Stimulated activated CD8-positive, alpha-beta memory T cell treated with anti-CD3 and anti-CD28 coated beads, Interleukin-15, amount 100 ng/mL, for 24 hours (primary cell): ENCODE data around the gene LGI4.

ENCODE experiments used
- DNase-seq: peaks from one replicate; pipeline ENCODE4 v3.0.0-alpha.2; 2020; ENCODE audit warnings: low read depth

The LGI4 gene

GRCh38 chr19:35123573-35123972 is 11.3 kb downstream of the LGI4 start:
- no peak for DNase-seq

GRCh38 chr19:35122687-35123551 is 11.9 kb downstream of the LGI4 start:
- no peak for DNase-seq

GRCh38 chr19:35120898-35121297 is 14.0 kb downstream of the LGI4 start:
- DNase-seq: no peak

- no peak for DNase-seq
Measured at GRCh38 chr19:35120492-35120891, 14.4 kb downstream of the LGI4 start.

GRCh38 chr19:35119578-35120155 is 15.2 kb downstream of the LGI4 start:
- no peak for DNase-seq

GRCh38 chr19:35119091-35119490 is 15.8 kb downstream of the LGI4 start:
- DNase-seq: no peak

GRCh38 chr19:35118268-35119020 is 16.4 kb downstream of the LGI4 start:
- no peak for DNase-seq

GRCh38 chr19:35117799-35118198 is 17.1 kb downstream of the LGI4 start:
- no peak for DNase-seq

GRCh38 chr19:35117116-35117515 is 17.7 kb downstream of the LGI4 start:
- no peak for DNase-seq

- no peak for DNase-seq
Measured at GRCh38 chr19:35116072-35116801, 18.6 kb downstream of the LGI4 start.

GRCh38 chr19:35115177-35115951 is 19.5 kb downstream of the LGI4 start, which contains the start of gene FXYD3:
Gene FXYD3 (plus strand): TSS chr19:35115823. CDS start chr19:35119377, 3,554 bp downstream.
- no peak for DNase-seq

- DNase-seq: peak; percentile 61
Measured at GRCh38 chr19:35114353-35115176, 20.3 kb downstream of the LGI4 start.

GRCh38 chr19:35112995-35113688 is 21.7 kb downstream of the LGI4 start:
- no peak for DNase-seq

GRCh38 chr19:35110974-35111373 is 23.9 kb downstream of the LGI4 start:
- no peak for DNase-seq

- no peak for DNase-seq
Measured at GRCh38 chr19:35109395-35110112, 25.3 kb downstream of the LGI4 start.

GRCh38 chr19:35108730-35109129 is 26.1 kb downstream of the LGI4 start:
- DNase-seq: no peak

- DNase-seq: no peak
Measured at GRCh38 chr19:35107545-35107944, 27.3 kb downstream of the LGI4 start.

- DNase-seq: no peak
Measured at GRCh38 chr19:35106898-35107541, 27.8 kb downstream of the LGI4 start.

- no peak for DNase-seq
Measured at GRCh38 chr19:35106291-35106583, 28.6 kb downstream of the LGI4 start.
